Caco-2 (cell line): ENCODE data around the gene ETDC. TPM values are rescaled to one million over a fixed set of nuclear protein-coding genes. Genes with fewer than 3 reads are reported as not detected.

Source experiments
- BruUV-seq: library from RNA; stranded (reverse); fragments of 400-500 nt; replicated peaks from 2 replicates; lab custom pipeline; 2021; lab: Mats Ljungman, UMichigan
- CTCF ChIA-PET: fragments of 300-600 bp; sonication (Branson Sonifier 250); formaldehyde crosslinking; loops from one replicate; lab custom pipeline; 2022; ENCODE audit warnings: antibody characterized with exemption; lab: Charles Lee
- POLR2A ChIA-PET: fragments of 300-600 bp; sonication (Branson Sonifier 250); formaldehyde crosslinking; loops from one replicate; lab custom pipeline; 2022; ENCODE audit warnings: antibody characterized with exemption; lab: Charles Lee
- DNase-seq, 2 experiments: peaks; one replicate each; pipeline versions ENCODE4 v3.0.0 to v3.0.0-alpha.2; 2020 to 2022
- H3K27me3 ChIP-seq: replicated peaks from 2 replicates; pipeline ENCODE4 v1.6.0; 2011; ENCODE audit warnings: low read length; ENCODE audit not compliant: control insufficient read depth, insufficient read depth
- H3K36me3 ChIP-seq: 2 replicates; pipeline ENCODE4 v1.5.1; 2011; ENCODE audit warnings: low read length; ENCODE audit not compliant: control insufficient read depth, insufficient read depth
- H3K4me1 ChIP-seq: fragments of 250-450 bp; sonication (Bioruptor Pico); 2 replicates; pipeline ENCODE4 v1.5.1; 2020; ENCODE audit warnings: mild to moderate bottlenecking
- H3K4me3 ChIP-seq: 2 replicates; pipeline ENCODE4 v1.5.1; 2011; ENCODE audit warnings: low read depth, mild to moderate bottlenecking, control low read depth, low read length
- H3K9me3 ChIP-seq: fragments of 250-450 bp; sonication (Bioruptor Pico); 2 replicates; pipeline ENCODE4 v1.5.1; 2020; ENCODE audit warnings: mild to moderate bottlenecking, moderate library complexity
- H3K27ac Mint-ChIP-seq: one replicate; pipeline ENCODE4 v1.8.0; 2022; ENCODE audit warnings: mixed read lengths; ENCODE audit not compliant: unreplicated experiment
- H3K27me3 Mint-ChIP-seq: one replicate; pipeline ENCODE4 v1.8.0; 2022; ENCODE audit warnings: mixed read lengths; ENCODE audit not compliant: insufficient read depth, unreplicated experiment
- H3K36me3 Mint-ChIP-seq: one replicate; pipeline ENCODE4 v1.8.0; 2022; ENCODE audit warnings: mild to moderate bottlenecking, mixed read lengths; ENCODE audit not compliant: insufficient read depth, unreplicated experiment
- H3K4me1 Mint-ChIP-seq: one replicate; pipeline ENCODE4 v1.8.0; 2022; ENCODE audit warnings: low read depth, mixed read lengths; ENCODE audit not compliant: unreplicated experiment
- H3K4me3 Mint-ChIP-seq: one replicate; pipeline ENCODE4 v1.8.0; 2022; ENCODE audit warnings: mild to moderate bottlenecking, moderate library complexity, mixed read lengths; ENCODE audit not compliant: unreplicated experiment
- H3K9me3 Mint-ChIP-seq: one replicate; pipeline ENCODE4 v1.8.0; 2022; ENCODE audit warnings: mixed read lengths; ENCODE audit not compliant: unreplicated experiment
- CTCF ChIP-seq, 2 experiments: fragments of 200-600 bp in 1 of 2; IDR thresholded peaks; 1 replicate in 1 of 2; 2 replicates in 1 of 2; pipeline versions ENCODE4 v1.5.1 to v1.8.0; 2011 to 2022; ENCODE audit warnings: antibody characterized with exemption in 1 of 2, control low read depth in 1 of 2, inconsistent platforms in 1 of 2, low read depth in 1 of 2, low read length in 1 of 2, mild to moderate bottlenecking in 1 of 2, moderate library complexity in 1 of 2; ENCODE audit not compliant: insufficient read depth in 1 of 2, severe bottlenecking in 1 of 2, unreplicated experiment in 1 of 2
- intact Hi-C: fragments of 100-400 bp; cut with micrococcal nuclease; formaldehyde crosslinking; loops from one replicate; pipeline ENCODE4 v1.10.0; 2022; ENCODE audit not compliant: unreplicated experiment
- total RNA-seq: library from RNA; stranded (reverse); gene quantifications from 2 replicates; pipeline ENCODE4 v1.2.3, GENCODE V29; 2022

The ETDC gene
- total RNA-seq, 1 experiment from 2014 or later: not detected

- Histone ChIP-seq H3K4me3 (no peak overlapping the region), H3K36me3 (no peaks in the 10 kb centered on the region), H3K4me1 (peaks cover 4% of the 10 kb centered on the region; the same call in 1 of the 2 replicates), H3K9me3 (no peaks in the 10 kb centered on the region), H3K27me3 (no peaks in the 10 kb centered on the region)
- no peak overlapping the region for H3K27ac Mint-ChIP-seq
- no peaks in the 10 kb centered on the region for H3K9me3 Mint-ChIP-seq
- no peak for DNase-seq
- peaks cover 13% of the 10 kb centered on the region for H3K4me1 Mint-ChIP-seq
- H3K27me3 Mint-ChIP-seq: no peaks in the 10 kb centered on the region
- no peak overlapping the region for H3K4me3 Mint-ChIP-seq
- no peak for TF ChIP-seq CTCF (IDR thresholded peaks at IDR 0.05; ENCODE audit: insufficient read depth in 1 of 2, low read depth in 1 of 2, low read length in 1 of 2, severe bottlenecking in 1 of 2, unreplicated experiment in 1 of 2)
- ChIA-PET POLR2A (no interaction called here), CTCF (interaction anchor here (1.2 kb wide), 1 partner anchor 91 kb away, joined by 3 read pairs; no protein-coding TSS in a partner anchor)
- peaks cover 20% of the 10 kb centered on the region for H3K36me3 Mint-ChIP-seq
- no TSS peak for BruUV-seq
- intact Hi-C loops: no loop called here
These were observed 37.7 kb downstream of the ETDC start for GRCh38 chrX:135346975-135347374.

- Mint-ChIP-seq H3K36me3 (peaks cover 19% of the 10 kb centered on the region), H3K4me3 (no peak overlapping the region), H3K4me1 (peaks cover 11% of the 10 kb centered on the region), H3K9me3 (no peaks in the 10 kb centered on the region), H3K27ac (no peak overlapping the region), H3K27me3 (no peaks in the 10 kb centered on the region)
- TF ChIP-seq CTCF (IDR thresholded peaks at IDR 0.05; ENCODE audit: insufficient read depth in 1 of 2, low read depth in 1 of 2, low read length in 1 of 2, severe bottlenecking in 1 of 2, unreplicated experiment in 1 of 2): no peak
- ChIA-PET CTCF (interaction anchor here (1.2 kb wide), 1 partner anchor 91 kb away, joined by 3 read pairs; no protein-coding TSS in a partner anchor), POLR2A (no interaction called here)
- Histone ChIP-seq H3K27me3 (no peaks in the 10 kb centered on the region), H3K9me3 (no peaks in the 10 kb centered on the region), H3K4me3 (no peak overlapping the region), H3K4me1 (no peaks in the 10 kb centered on the region), H3K36me3 (no peaks in the 10 kb centered on the region)
- intact Hi-C loops: no loop called here
- BruUV-seq: no TSS peak
- no peak for DNase-seq
These were observed 38.2 kb downstream of the ETDC start for GRCh38 chrX:135347381-135348016.

GRCh38 chrX:135354288-135354687 is 45.0 kb downstream of the ETDC start:
- TF ChIP-seq CTCF (IDR thresholded peaks at IDR 0.05; ENCODE audit: insufficient read depth in 1 of 2, low read depth in 1 of 2, low read length in 1 of 2, severe bottlenecking in 1 of 2, unreplicated experiment in 1 of 2): no peak
- POLR2A ChIA-PET: no interaction called here
- H3K27me3 Mint-ChIP-seq: no peaks in the 10 kb centered on the region
- no peak for DNase-seq
- H3K4me3 ChIP-seq: no peak overlapping the region
- H3K36me3 ChIP-seq: no peaks in the 10 kb centered on the region
- H3K9me3 ChIP-seq: no peaks in the 10 kb centered on the region
- H3K9me3 Mint-ChIP-seq: no peaks in the 10 kb centered on the region
- no peaks in the 10 kb centered on the region for H3K4me1 Mint-ChIP-seq
- no TSS peak for BruUV-seq
- no peaks in the 10 kb centered on the region for H3K4me1 ChIP-seq
- no peaks in the 10 kb centered on the region for H3K27me3 ChIP-seq
- CTCF ChIA-PET: no interaction called here
- peaks cover 9% of the 10 kb centered on the region for H3K36me3 Mint-ChIP-seq
- intact Hi-C loops: no loop called here
- H3K4me3 Mint-ChIP-seq: no peak overlapping the region
- H3K27ac Mint-ChIP-seq: no peak overlapping the region

Other genes starting within 250 kb of the ETDC start
- gene SMIM10L2B, start 210.8 kb upstream of the ETDC start, total RNA-seq: 0.42 and 0.79 TPM in 2 replicates
- not detected in 2 replicates for gene ETDB, start 189.0 kb upstream of the ETDC start, total RNA-seq
- gene CT55, start 138.1 kb upstream of the ETDC start, total RNA-seq: not detected in 2 replicates
- not detected in 2 replicates for gene ETDA, start 57.4 kb upstream of the ETDC start, total RNA-seq
- 6.9 and 7.1 TPM in 2 replicates for gene ZNF75D, start 34.6 kb downstream of the ETDC start, total RNA-seq
- 3.6 and 4.0 TPM in 2 replicates for gene ZNF449, start 35.3 kb downstream of the ETDC start, total RNA-seq
- gene SMIM10L2A, start 112.5 kb downstream of the ETDC start, total RNA-seq: 2.1 and 2.6 TPM in 2 replicates
- 0.61 and 1.0 TPM in 2 replicates for gene INTS6L, start 211.2 kb downstream of the ETDC start, total RNA-seq